HepG2 (cell line): ENCODE results near the gene ARHGEF39. TPM values are rescaled to one million over a fixed set of nuclear protein-coding genes. Genes with fewer than 3 reads are reported as not detected.

Experiments
- ATAC-seq: fragments of 200-7000 bp; cut with Tn5 transposase; 3 replicates; pipeline ENCODE4 v1.9.1; 2020; ENCODE audit warnings: mild to moderate bottlenecking, moderate library complexity
- BruUV-seq: library from RNA; stranded (reverse); fragments of 400-500 nt; replicated peaks from 2 replicates; lab custom pipeline; 2021; lab: Mats Ljungman, UMichigan
- CTCF ChIA-PET: fragments of 300-600 bp; formaldehyde crosslinking; extraction: SDS; loops from one replicate; lab custom pipeline; 2021; ENCODE audit warnings: low total read pairs, inconsistent platforms, low intra/inter-chr PET ratio; lab: Yijun Ruan, JAX
- POLR2A ChIA-PET: fragments of 350-600 bp; sonication (Branson Sonifier 250); formaldehyde crosslinking; loops from one replicate; lab custom pipeline; 2020; ENCODE audit warnings: antibody characterized with exemption, inconsistent platforms; lab: Yijun Ruan, JAX
- DNase-seq: peaks from one replicate; pipeline ENCODE4 v3.0.0-alpha.2; 2015; ENCODE audit warnings: low spot score
- FAIRE-seq: peaks from 3 replicates; lab custom pipeline; 2011; peaks lifted over from hg19 to GRCh38; lab: Jason Lieb, UNC
- H2AFZ ChIP-seq: one replicate; pipeline ENCODE4 v1.6.1; 2011; ENCODE audit warnings: low read length, inconsistent platforms
- H3K27ac ChIP-seq: fragments of 300-600 bp; 3 replicates; pipeline ENCODE4 v1.8.0; 2011; ENCODE audit warnings: mixed run types, mild to moderate bottlenecking, mixed read lengths, low read length, inconsistent platforms; ENCODE audit not compliant: insufficient read depth; ENCODE audit errors: extremely low read length
- H3K27me3 ChIP-seq, 2 experiments: fragments of 200-600 bp in 1 of 2; 2 replicates in 1 of 2; 3 replicates in 1 of 2; pipeline versions ENCODE4 v1.6.0 to v1.8.0; 2011; ENCODE audit warnings: low read length in 2 of 2, mild to moderate bottlenecking in 2 of 2, moderate library complexity in 2 of 2, inconsistent platforms in 1 of 2; ENCODE audit not compliant: insufficient read depth in 2 of 2, control insufficient read depth in 1 of 2
- H3K36me3 ChIP-seq, 2 experiments: fragments of 200-600 bp in 1 of 2; replicated peaks in 1 of 2; 2 replicates in 1 of 2; 3 replicates in 1 of 2; pipeline versions ENCODE4 v1.5.1 to v1.8.0; 2011; ENCODE audit warnings: low read length in 2 of 2, inconsistent platforms in 1 of 2; ENCODE audit not compliant: insufficient read depth in 2 of 2, control insufficient read depth in 1 of 2
- H3K4me1 ChIP-seq: 2 replicates; pipeline ENCODE4 v1.5.1; 2012; ENCODE audit warnings: low read length, inconsistent platforms; ENCODE audit not compliant: insufficient read depth
- H3K4me2 ChIP-seq: 2 replicates; pipeline ENCODE4 v1.6.0; 2011; ENCODE audit warnings: low read depth, low read length, inconsistent platforms
- H3K4me3 ChIP-seq, 3 experiments: fragments of 200-600 bp in 1 of 3; sonication (generic), shearing (Covaris generic) in 1 of 3; replicated peaks in 1 of 3; 2 replicates each; pipeline ENCODE4 v1.5.1; 2011 to 2016; ENCODE audit warnings: low read length in 3 of 3, inconsistent platforms in 2 of 3, low read depth in 2 of 3, mild to moderate bottlenecking in 2 of 3, control low read depth in 1 of 3, mixed read lengths in 1 of 3; ENCODE audit not compliant: insufficient read depth in 1 of 3
- H3K79me2 ChIP-seq: one replicate; pipeline ENCODE4 v1.6.1; 2011; ENCODE audit warnings: low read length, inconsistent platforms; ENCODE audit not compliant: insufficient read depth
- H3K9ac ChIP-seq: 2 replicates; pipeline ENCODE4 v1.6.0; 2011; ENCODE audit warnings: mild to moderate bottlenecking, low read depth, low read length, inconsistent platforms; ENCODE audit not compliant: insufficient read depth
- H3K9me3 ChIP-seq: 2 replicates; pipeline ENCODE4 v1.5.1; 2012; ENCODE audit warnings: mild to moderate bottlenecking, low read length
- H4K20me1 ChIP-seq: 2 replicates; pipeline ENCODE4 v1.6.0; 2011; ENCODE audit warnings: inconsistent platforms, mild to moderate bottlenecking, low read length, moderate library complexity; ENCODE audit not compliant: insufficient read depth
- ARNT ChIP-seq: fragments of 450-650 bp; IDR thresholded peaks from 2 replicates; pipeline ENCODE4 v1.6.1; 2017
- GATAD2A ChIP-seq: IDR thresholded peaks from 2 replicates; pipeline ENCODE4 v1.6.1; 2016
- KLF12 ChIP-seq: sonication (generic); formaldehyde crosslinking; IDR thresholded peaks from 2 replicates; pipeline ENCODE4 v1.4.0; 2020; ENCODE audit warnings: missing genetic modification reagents, borderline replicate concordance
- KLF6 ChIP-seq: IDR thresholded peaks from 2 replicates; pipeline ENCODE4 v1.8.0; 2016; ENCODE audit warnings: missing biosample characterization, missing genetic modification reagents
- MEF2D ChIP-seq: sonication (generic); formaldehyde crosslinking; IDR thresholded peaks from 2 replicates; pipeline ENCODE4 v1.5.1; 2020; ENCODE audit warnings: mild to moderate bottlenecking, missing genetic modification reagents
- MEIS1 ChIP-seq: sonication (generic); formaldehyde crosslinking; IDR thresholded peaks from 2 replicates; pipeline ENCODE4 v1.9.0; 2021; ENCODE audit warnings: mild to moderate bottlenecking, missing genetic modification reagents, moderate library complexity, borderline replicate concordance
- NAIF1 ChIP-seq: sonication (generic); formaldehyde crosslinking; IDR thresholded peaks from 2 replicates; pipeline ENCODE4 v1.5.0; 2020; ENCODE audit warnings: mild to moderate bottlenecking, missing genetic modification reagents, borderline replicate concordance
- SAP130 ChIP-seq: IDR thresholded peaks from 2 replicates; pipeline ENCODE4 v1.6.1; 2016; ENCODE audit warnings: low read depth
- THAP11 ChIP-seq: IDR thresholded peaks from 2 replicates; pipeline ENCODE4 v1.6.1; 2016; ENCODE audit warnings: missing biosample characterization, missing genetic modification reagents
- ZNF20 ChIP-seq: sonication (generic); formaldehyde crosslinking; IDR thresholded peaks from 2 replicates; pipeline ENCODE4 v1.4.0; 2020; ENCODE audit warnings: mild to moderate bottlenecking, moderate library complexity, missing genetic modification reagents
- ZNF558 ChIP-seq: sonication (generic); formaldehyde crosslinking; IDR thresholded peaks from 2 replicates; pipeline ENCODE4 v1.9.0; 2022; ENCODE audit warnings: mild to moderate bottlenecking, missing genetic modification reagents, borderline replicate concordance
- ZNF768 ChIP-seq: sonication (generic); formaldehyde crosslinking; IDR thresholded peaks from 2 replicates; pipeline ENCODE4 v1.4.0; 2020; ENCODE audit warnings: missing genetic modification reagents
- WGBS: methylation state at CpG from one replicate; pipeline ENCODE4 v1.1.6; 2017; ENCODE audit warnings: low lambda C conversion rate; 5-methylcytosine and 5-hydroxymethylcytosine counted together
- in situ Hi-C: cut with HindIII; loops from 2 replicates; pipeline ENCODE4 v1.10.0; 2017; ENCODE audit warnings: low pct_unique_long_range_greater_than_20kb; ENCODE audit not compliant: extremely low pct_ligation_motif_present
- intact Hi-C: fragments of 100-400 bp; cut with micrococcal nuclease; formaldehyde crosslinking; loops from one replicate; pipeline ENCODE4 v1.10.0; 2022; ENCODE audit not compliant: unreplicated experiment
- polyA plus RNA-seq, 8 experiments: library from polyadenylated mRNA; depleted of rRNA in 3 of 8; stranded (reverse) in 7 of 8; unstranded in 1 of 8; fragments of >200 nt; fragmentation: Illumina TruSeq in 4 of 8; extraction: Trizol in 4 of 8; gene quantifications; 2 replicates each; pipeline versions ENCODE4 v1.2.1 to v1.2.3, GENCODE V29; 2011 to 2016; ENCODE audit warnings: low read depth in 4 of 8, missing spikeins in 1 of 8, mixed read lengths in 1 of 8; ENCODE audit not compliant: insufficient read depth in 1 of 8
- total RNA-seq, 5 experiments: library from RNA; depleted of rRNA; stranded (reverse); fragments of >200 nt; fragmentation: Illumina TruSeq; extraction: Trizol; gene quantifications; 2 replicates each; pipeline ENCODE4 v1.2.3, GENCODE V29; 2016; ENCODE audit warnings: low read depth in 1 of 5
- TF ChIP-seq, protein P1 (sequence below): sonication (generic); formaldehyde crosslinking; IDR thresholded peaks from 2 replicates; pipeline ENCODE4 v1.5.1; 2020; ENCODE audit warnings: mild to moderate bottlenecking, missing genetic modification reagents, moderate library complexity
- TF ChIP-seq, protein P2 (sequence below): sonication (generic); formaldehyde crosslinking; IDR thresholded peaks from 2 replicates; pipeline ENCODE4 v1.4.0; 2020; ENCODE audit warnings: missing genetic modification reagents
- TF ChIP-seq, protein P3 (sequence below): sonication (generic); formaldehyde crosslinking; IDR thresholded peaks from 2 replicates; pipeline ENCODE4 v1.4.0; 2020; ENCODE audit warnings: mild to moderate bottlenecking, low read depth, missing genetic modification reagents

The ARHGEF39 gene
- total and polyA plus RNA-seq, 2 of the 13 experiments (the other 11 are each of a cell fraction or from before 2014, with no cell fraction given): 11.2 to 12.3 TPM

DNA sequence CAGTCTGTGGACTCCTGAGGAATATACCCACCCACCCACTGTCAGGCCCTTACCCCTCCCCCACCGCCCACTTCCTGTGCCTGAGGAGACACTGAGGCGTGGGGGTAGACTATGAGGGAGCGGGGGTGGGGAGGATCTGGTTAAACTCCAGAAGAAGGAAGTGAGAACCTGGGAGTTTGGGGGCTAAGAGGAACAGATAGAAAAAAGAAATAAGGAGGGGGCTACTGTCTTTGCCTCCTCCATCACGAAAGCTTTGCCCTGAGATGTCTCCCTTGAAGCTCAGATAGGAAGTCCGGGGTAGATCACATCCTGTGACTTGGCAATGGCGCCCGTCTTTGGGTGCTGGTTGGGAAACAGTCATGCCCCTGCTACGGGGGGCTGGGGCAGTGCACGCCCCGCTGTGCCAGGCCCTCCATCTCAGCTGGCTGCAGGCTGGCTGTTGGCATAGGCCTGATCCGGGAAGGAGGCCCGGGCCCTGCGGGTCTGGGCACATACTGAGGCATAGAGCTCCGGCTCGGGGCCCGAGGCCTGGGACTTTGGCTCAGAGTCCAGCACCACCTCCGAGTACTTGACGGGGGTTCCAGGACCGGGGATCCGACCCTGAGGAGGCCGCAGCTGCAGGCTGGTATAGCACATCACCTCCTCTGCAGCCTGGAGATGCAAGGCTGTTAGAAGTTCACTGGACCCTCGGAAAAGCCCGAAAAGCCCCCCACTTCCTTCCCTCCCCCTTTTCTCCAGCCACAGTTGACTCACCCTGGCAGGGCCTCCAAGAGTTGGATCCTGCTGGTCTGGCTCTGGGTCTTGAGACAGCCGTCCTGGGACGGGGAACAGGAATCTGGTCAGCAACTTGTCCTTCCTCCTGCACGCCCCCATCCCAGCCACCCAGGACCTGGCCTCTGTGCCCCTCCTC is 15.3 kb downstream of the ARHGEF39 start (continued):
- TF ChIP-seq, protein P1, sequence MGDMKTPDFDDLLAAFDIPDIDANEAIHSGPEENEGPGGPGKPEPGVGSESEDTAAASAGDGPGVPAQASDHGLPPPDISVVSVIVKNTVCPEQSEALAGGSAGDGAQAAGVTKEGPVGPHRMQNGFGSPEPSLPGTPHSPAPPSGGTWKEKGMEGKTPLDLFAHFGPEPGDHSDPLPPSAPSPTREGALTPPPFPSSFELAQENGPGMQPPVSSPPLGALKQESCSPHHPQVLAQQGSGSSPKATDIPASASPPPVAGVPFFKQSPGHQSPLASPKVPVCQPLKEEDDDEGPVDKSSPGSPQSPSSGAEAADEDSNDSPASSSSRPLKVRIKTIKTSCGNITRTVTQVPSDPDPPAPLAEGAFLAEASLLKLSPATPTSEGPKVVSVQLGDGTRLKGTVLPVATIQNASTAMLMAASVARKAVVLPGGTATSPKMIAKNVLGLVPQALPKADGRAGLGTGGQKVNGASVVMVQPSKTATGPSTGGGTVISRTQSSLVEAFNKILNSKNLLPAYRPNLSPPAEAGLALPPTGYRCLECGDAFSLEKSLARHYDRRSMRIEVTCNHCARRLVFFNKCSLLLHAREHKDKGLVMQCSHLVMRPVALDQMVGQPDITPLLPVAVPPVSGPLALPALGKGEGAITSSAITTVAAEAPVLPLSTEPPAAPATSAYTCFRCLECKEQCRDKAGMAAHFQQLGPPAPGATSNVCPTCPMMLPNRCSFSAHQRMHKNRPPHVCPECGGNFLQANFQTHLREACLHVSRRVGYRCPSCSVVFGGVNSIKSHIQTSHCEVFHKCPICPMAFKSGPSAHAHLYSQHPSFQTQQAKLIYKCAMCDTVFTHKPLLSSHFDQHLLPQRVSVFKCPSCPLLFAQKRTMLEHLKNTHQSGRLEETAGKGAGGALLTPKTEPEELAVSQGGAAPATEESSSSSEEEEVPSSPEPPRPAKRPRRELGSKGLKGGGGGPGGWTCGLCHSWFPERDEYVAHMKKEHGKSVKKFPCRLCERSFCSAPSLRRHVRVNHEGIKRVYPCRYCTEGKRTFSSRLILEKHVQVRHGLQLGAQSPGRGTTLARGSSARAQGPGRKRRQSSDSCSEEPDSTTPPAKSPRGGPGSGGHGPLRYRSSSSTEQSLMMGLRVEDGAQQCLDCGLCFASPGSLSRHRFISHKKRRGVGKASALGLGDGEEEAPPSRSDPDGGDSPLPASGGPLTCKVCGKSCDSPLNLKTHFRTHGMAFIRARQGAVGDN (CRISPR knock-in tag): peak; percentile 30
- TF ChIP-seq SAP130 (CRISPR knock-in tag): 0 out of 2 replicates have a peak, but pooled peaks have one; percentile 7

DNA sequence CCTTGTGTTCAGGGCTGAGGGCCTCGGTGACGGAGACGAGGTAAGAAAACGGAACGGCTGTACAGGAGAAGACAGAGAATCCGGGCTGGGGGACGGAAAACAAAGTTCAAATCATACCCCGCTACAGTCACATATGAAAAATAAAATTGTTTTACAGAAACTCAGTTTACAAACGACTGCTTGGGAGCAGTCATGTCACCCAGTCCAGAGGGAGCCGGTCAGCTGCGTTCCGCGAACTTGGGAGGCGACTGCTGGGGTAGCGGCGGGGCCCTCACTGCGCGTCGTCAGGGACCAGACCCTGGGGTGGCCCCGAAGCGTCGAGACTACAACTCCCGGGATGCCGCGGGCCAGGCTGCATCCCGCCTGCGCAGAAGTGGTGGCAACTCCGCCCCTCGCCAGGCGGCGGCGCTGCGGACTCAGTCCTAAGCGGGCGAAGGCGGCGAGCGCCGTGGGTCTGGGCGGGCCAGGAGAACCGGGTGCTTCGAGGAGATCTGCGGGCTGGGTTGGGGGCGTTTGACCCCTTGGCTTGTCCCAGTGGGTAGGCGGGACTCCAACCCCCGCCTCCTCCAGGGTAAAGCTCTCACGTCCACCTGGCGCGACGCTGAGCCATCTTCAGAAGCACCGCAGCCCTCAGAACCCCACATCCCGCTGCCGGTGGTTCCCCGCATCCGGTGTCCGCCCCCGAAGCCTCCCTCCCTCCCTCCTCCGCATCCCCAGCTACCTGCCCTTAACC is 18.3 kb downstream of the ARHGEF39 start:
- FAIRE-seq (peak; percentile 36), ATAC-seq (peak; percentile 95), DNase-seq (peak; percentile 78)
- peaks cover 55% of the 10 kb centered on the region for H3K4me1 ChIP-seq
- ChIA-PET POLR2A (interaction anchor here (0.7 to 5.4 kb wide), 14 partner anchors 8 to 157 kb away, joined by 3 to 41 read pairs (median 4); partner anchors contain the start of genes ARHGEF39, CCDC107, GBA2 and RGP1), CTCF (interaction anchor here (1.4 to 1.9 kb wide), 2 partner anchors 11 to 43 kb away, joined by 4 to 8 read pairs; partner anchors contain the start of genes CCDC107 and RMRP)
- peak overlapping the region; percentile 79 for H3K4me2 ChIP-seq
- H3K9ac ChIP-seq: peak overlapping the region; percentile 60
- H4K20me1 ChIP-seq: no peaks in the 10 kb centered on the region
- in situ Hi-C loops (no loop called here), intact Hi-C loops (loop anchor here (1.0 to 10.0 kb wide), 4 partner anchors 11 to 238 kb away; no protein-coding TSS in a partner anchor)
- H3K27me3 ChIP-seq: peaks cover 2 to 22% of the 10 kb centered on the region in 2 experiments; a peak in 3 of 5 replicates
- 2% methylated on average over 12 of the region's 58 CpGs for WGBS
- H3K27ac ChIP-seq: peak overlapping the region; percentile 67
- no TSS peak for BruUV-seq
- H2AFZ ChIP-seq: peak overlapping the region; percentile 48
- no peaks in the 10 kb centered on the region for H3K9me3 ChIP-seq
- no peaks in the 10 kb centered on the region for H3K79me2 ChIP-seq
- H3K4me3 ChIP-seq: peak overlapping the region; percentile 70 to 83 (median 72)
- no peaks in the 10 kb centered on the region for H3K36me3 ChIP-seq
- TF ChIP-seq ARNT: no peak
- peak; percentile 56; the same call in 1 of the 2 replicates for TF ChIP-seq MEIS1 (CRISPR knock-in tag)
- TF ChIP-seq ZNF20 (CRISPR knock-in tag): no peak
- TF ChIP-seq MEF2D: peak; percentile 29; the same call in 1 of the 2 replicates
- no peak for TF ChIP-seq KLF12 (CRISPR knock-in tag)
- peak; percentile 59; the same call in 1 of the 2 replicates for TF ChIP-seq ZNF768 (CRISPR knock-in tag)
- no peak for TF ChIP-seq KLF6 (CRISPR knock-in tag)
- no peak for TF ChIP-seq GATAD2A (CRISPR knock-in tag)
- TF ChIP-seq ZNF558 (CRISPR knock-in tag): no peak
- TF ChIP-seq THAP11 (CRISPR knock-in tag): peak; percentile 99
- TF ChIP-seq, protein P2, sequence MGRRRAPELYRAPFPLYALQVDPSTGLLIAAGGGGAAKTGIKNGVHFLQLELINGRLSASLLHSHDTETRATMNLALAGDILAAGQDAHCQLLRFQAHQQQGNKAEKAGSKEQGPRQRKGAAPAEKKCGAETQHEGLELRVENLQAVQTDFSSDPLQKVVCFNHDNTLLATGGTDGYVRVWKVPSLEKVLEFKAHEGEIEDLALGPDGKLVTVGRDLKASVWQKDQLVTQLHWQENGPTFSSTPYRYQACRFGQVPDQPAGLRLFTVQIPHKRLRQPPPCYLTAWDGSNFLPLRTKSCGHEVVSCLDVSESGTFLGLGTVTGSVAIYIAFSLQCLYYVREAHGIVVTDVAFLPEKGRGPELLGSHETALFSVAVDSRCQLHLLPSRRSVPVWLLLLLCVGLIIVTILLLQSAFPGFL (CRISPR knock-in tag): no peak
- TF ChIP-seq, protein P3, sequence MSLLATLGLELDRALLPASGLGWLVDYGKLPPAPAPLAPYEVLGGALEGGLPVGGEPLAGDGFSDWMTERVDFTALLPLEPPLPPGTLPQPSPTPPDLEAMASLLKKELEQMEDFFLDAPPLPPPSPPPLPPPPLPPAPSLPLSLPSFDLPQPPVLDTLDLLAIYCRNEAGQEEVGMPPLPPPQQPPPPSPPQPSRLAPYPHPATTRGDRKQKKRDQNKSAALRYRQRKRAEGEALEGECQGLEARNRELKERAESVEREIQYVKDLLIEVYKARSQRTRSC (CRISPR knock-in tag): no peak
- TF ChIP-seq NAIF1 (CRISPR knock-in tag): peak; percentile 64; the same call in 1 of the 2 replicates
